ENCODE data around the gene WDFY2.
"Not testable (repeated sequence)": the region's sequence is repeated elsewhere in the genome, so short reads cannot be mapped to it uniquely, and the experiment has no call there.

The WDFY2 gene

GRCh38 chr13:51673165-51673564 is 88.9 kb downstream of the WDFY2 start:
- no peak for DNase-seq

- DNase-seq = no peak
Observed at GRCh38 chr13:51674276-51674675, 90.0 kb downstream of the WDFY2 start.

- no peak for DNase-seq
Observed at GRCh38 chr13:51675385-51675784, 91.1 kb downstream of the WDFY2 start.

GRCh38 chr13:51675877-51676276 is 91.6 kb downstream of the WDFY2 start:
- DNase-seq = no peak

- no peak for DNase-seq
Observed at GRCh38 chr13:51676739-51677138, 92.5 kb downstream of the WDFY2 start.

- DNase-seq = no peak
Observed at GRCh38 chr13:51678420-51678819, 94.2 kb downstream of the WDFY2 start.

- no peak for DNase-seq
Observed at GRCh38 chr13:51679616-51680015, 95.4 kb downstream of the WDFY2 start.

- DNase-seq = no peak
Observed at GRCh38 chr13:51681037-51681678, 96.9 kb downstream of the WDFY2 start.

- DNase-seq = no peak
Observed at GRCh38 chr13:51682686-51683085, 98.4 kb downstream of the WDFY2 start.

- no peak for DNase-seq
Observed at GRCh38 chr13:51683597-51683996, 99.3 kb downstream of the WDFY2 start.

GRCh38 chr13:51684076-51684475 is 99.8 kb downstream of the WDFY2 start:
- no peak for DNase-seq

GRCh38 chr13:51687947-51688714 is 103.9 kb downstream of the WDFY2 start:
- no peak for DNase-seq

GRCh38 chr13:51688937-51689662 is 104.8 kb downstream of the WDFY2 start:
- DNase-seq = no peak

- DNase-seq = no peak
Observed at GRCh38 chr13:51689663-51689996, 105.4 kb downstream of the WDFY2 start.

GRCh38 chr13:51695677-51696076 is 111.4 kb downstream of the WDFY2 start:
- DNase-seq = not testable (repeated sequence)

- no peak for DNase-seq
Observed at GRCh38 chr13:51697181-51697580, 112.9 kb downstream of the WDFY2 start.

- DNase-seq = no peak
Observed at GRCh38 chr13:51697855-51698254, 113.6 kb downstream of the WDFY2 start.

GRCh38 chr13:51698352-51698751 is 114.1 kb downstream of the WDFY2 start:
- no peak for DNase-seq

GRCh38 chr13:51704399-51705313 is 120.4 kb downstream of the WDFY2 start:
- DNase-seq = no peak

GRCh38 chr13:51707461-51707860 is 123.2 kb downstream of the WDFY2 start:
- no peak for DNase-seq

GRCh38 chr13:51713807-51714206 is 129.5 kb downstream of the WDFY2 start:
- no peak for DNase-seq

- no peak for DNase-seq
Observed at GRCh38 chr13:51714663-51715168, 130.5 kb downstream of the WDFY2 start.

- no peak for DNase-seq
Observed at GRCh38 chr13:51715613-51716012, 131.4 kb downstream of the WDFY2 start.

Measured in COR-L47 (cell line).